Gastrocnemius medialis (tissue), 4 donors: Measurements from ENCODE around the gene CMTR2. TPM values are rescaled to one million over a fixed set of nuclear protein-coding genes. Genes with fewer than 3 reads are reported as not detected.

Experiments used
- ATAC-seq, 2 donors: fragments of 150-250 bp; one replicate each; pipeline ENCODE4 v1.9.1; 2016
- DNase-seq, 2 donors: peaks; one replicate each; pipeline ENCODE4 v3.0.0-alpha.2; 2019
- H3K27ac ChIP-seq, 4 donors: fragments of 200-600 bp; sonication (generic); 1 replicate in 1 of 4; 2 replicates in 3 of 4; pipeline ENCODE4 v1.5.1; 2016 to 2018; ENCODE audit warnings: mild to moderate bottlenecking in 2 of 4, moderate library complexity in 1 of 4
- H3K27me3 ChIP-seq, 3 donors: fragments of 200-600 bp; sonication (generic) in 2 of 3; 1 replicate in 1 of 3; 2 replicates in 2 of 3; pipeline versions ENCODE4 v1.5.1 to v1.6.0; 2016 to 2019; ENCODE audit warnings: mild to moderate bottlenecking in 1 of 3, moderate library complexity in 1 of 3
- H3K36me3 ChIP-seq, 2 donors: fragments of 200-600 bp; sonication (generic) in 1 of 2; one replicate each; pipeline ENCODE4 v1.5.1; 2017 to 2018
- H3K4me1 ChIP-seq, 2 donors: fragments of 200-600 bp; sonication (generic) in 1 of 2; one replicate each; pipeline ENCODE4 v1.5.1; 2016 to 2017; ENCODE audit warnings: mild to moderate bottlenecking in 2 of 2
- H3K4me3 ChIP-seq, 4 donors: fragments of 200-600 bp; sonication (generic) in 3 of 4; 1 replicate in 1 of 4; 2 replicates in 3 of 4; pipeline ENCODE4 v1.5.1; 2016 to 2019; ENCODE audit warnings: mild to moderate bottlenecking in 2 of 4
- H3K9me3 ChIP-seq, 3 donors: fragments of 200-600 bp; sonication (generic) in 2 of 3; 1 replicate in 1 of 3; 2 replicates in 2 of 3; pipeline ENCODE4 v1.5.1; 2016 to 2019
- POLR2A ChIP-seq, 2 donors: fragments of 450-650 bp; IDR thresholded peaks; one replicate each; pipeline ENCODE4 v1.6.1; 2017; ENCODE audit warnings: antibody characterized with exemption in 2 of 2, mild to moderate bottlenecking in 2 of 2, moderate library complexity in 2 of 2
- in situ Hi-C, 4 donors: fragments of 200-750 bp; cut with MboI; loops; one replicate each; pipeline versions ENCODE4 v1.15.0 to v1.8.0; 2017; ENCODE audit warnings: low sequenced_read_pairs in 4 of 4
- intact Hi-C: fragments of 100-400 bp; cut with DNase I; formaldehyde crosslinking; loops from one replicate; pipeline ENCODE4 v1.15.1; 2023; ENCODE audit warnings: low total_unique reads
- total RNA-seq, 4 donors: library from RNA; depleted of rRNA; stranded (reverse); fragments of >200 nt; gene quantifications; one replicate each; pipeline versions ENCODE4 v1.1.0 to v1.2.3, GENCODE V29; 2016
- TF ChIP-seq, protein P1 (sequence below), 5 experiments: fragments of 450-650 bp in 3 of 5; fragments of 200-600 bp in 2 of 5; sonication (generic) in 2 of 5; IDR thresholded peaks in 4 of 5; conservative IDR thresholded peaks in 1 of 5; 1 replicate in 4 of 5; 2 replicates in 1 of 5; pipeline ENCODE4 v1.5.1; 2016 to 2019; ENCODE audit warnings: antibody characterized with exemption in 5 of 5, mild to moderate bottlenecking in 3 of 5, moderate library complexity in 3 of 5

The CMTR2 gene
- total RNA-seq, 4 donors from 2014 or later: 11.2 to 18.0 (median 12.3) TPM

- in situ Hi-C loops: no loop called here
- intact Hi-C loops: no loop called here
- H3K27me3 ChIP-seq: no peaks in the 10 kb centered on the region
- no peaks in the 10 kb centered on the region for H3K4me1 ChIP-seq
- no peak for DNase-seq
- ATAC-seq: no peak
- H3K9me3 ChIP-seq: no peaks in the 10 kb centered on the region
- H3K4me3 ChIP-seq: no peak overlapping the region
- no peaks in the 10 kb centered on the region for H3K36me3 ChIP-seq
- TF ChIP-seq, protein P1, sequence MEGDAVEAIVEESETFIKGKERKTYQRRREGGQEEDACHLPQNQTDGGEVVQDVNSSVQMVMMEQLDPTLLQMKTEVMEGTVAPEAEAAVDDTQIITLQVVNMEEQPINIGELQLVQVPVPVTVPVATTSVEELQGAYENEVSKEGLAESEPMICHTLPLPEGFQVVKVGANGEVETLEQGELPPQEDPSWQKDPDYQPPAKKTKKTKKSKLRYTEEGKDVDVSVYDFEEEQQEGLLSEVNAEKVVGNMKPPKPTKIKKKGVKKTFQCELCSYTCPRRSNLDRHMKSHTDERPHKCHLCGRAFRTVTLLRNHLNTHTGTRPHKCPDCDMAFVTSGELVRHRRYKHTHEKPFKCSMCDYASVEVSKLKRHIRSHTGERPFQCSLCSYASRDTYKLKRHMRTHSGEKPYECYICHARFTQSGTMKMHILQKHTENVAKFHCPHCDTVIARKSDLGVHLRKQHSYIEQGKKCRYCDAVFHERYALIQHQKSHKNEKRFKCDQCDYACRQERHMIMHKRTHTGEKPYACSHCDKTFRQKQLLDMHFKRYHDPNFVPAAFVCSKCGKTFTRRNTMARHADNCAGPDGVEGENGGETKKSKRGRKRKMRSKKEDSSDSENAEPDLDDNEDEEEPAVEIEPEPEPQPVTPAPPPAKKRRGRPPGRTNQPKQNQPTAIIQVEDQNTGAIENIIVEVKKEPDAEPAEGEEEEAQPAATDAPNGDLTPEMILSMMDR (IDR thresholded peaks at IDR 0.05 in 4 of 5, conservative IDR thresholded peaks at IDR 0.05 in 1 of 5): no peak
- no peak for TF ChIP-seq POLR2A (IDR thresholded peaks at IDR 0.05)
- no peak overlapping the region for H3K27ac ChIP-seq
Measured at GRCh38 chr16:71246309-71246708, 42.9 kb downstream of the CMTR2 start.

GRCh38 chr16:71244521-71244920 lies 44.7 kb downstream of the CMTR2 start:
- no peaks in the 10 kb centered on the region for H3K4me1 ChIP-seq
- TF ChIP-seq POLR2A (IDR thresholded peaks at IDR 0.05): no peak
- TF ChIP-seq, protein P1 (IDR thresholded peaks at IDR 0.05 in 4 of 5, conservative IDR thresholded peaks at IDR 0.05 in 1 of 5): no peak
- ATAC-seq (no peak), DNase-seq (no peak)
- no peak overlapping the region for H3K4me3 ChIP-seq
- intact Hi-C loops: no loop called here
- no peaks in the 10 kb centered on the region for H3K36me3 ChIP-seq
- in situ Hi-C loops: no loop called here
- no peaks in the 10 kb centered on the region for H3K27me3 ChIP-seq
- H3K9me3 ChIP-seq: no peaks in the 10 kb centered on the region
- no peak overlapping the region for H3K27ac ChIP-seq

DNA sequence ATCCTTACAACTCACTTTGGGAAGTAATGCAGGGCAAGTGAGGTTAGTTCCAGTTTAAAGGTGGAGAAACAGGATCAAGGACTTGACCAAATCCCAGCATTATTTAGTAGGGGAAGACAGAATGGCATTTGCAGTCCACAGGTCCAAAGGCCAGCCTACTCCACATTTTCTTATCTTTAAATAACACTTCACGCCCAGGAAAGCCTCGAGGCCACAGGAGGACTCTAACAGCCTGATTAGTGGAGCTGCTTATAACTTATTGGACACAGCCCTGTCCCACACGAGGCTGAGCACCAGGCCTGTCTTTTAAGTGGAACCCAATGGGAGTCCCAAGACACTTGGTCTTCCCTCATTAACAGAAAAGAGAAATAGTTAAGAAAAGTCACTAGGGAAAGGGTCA lies 46.6 kb downstream of the CMTR2 start:
- intact Hi-C loops: no loop called here
- no peaks in the 10 kb centered on the region for H3K27me3 ChIP-seq
- TF ChIP-seq POLR2A (IDR thresholded peaks at IDR 0.05): no peak
- TF ChIP-seq, protein P1 (IDR thresholded peaks at IDR 0.05 in 4 of 5, conservative IDR thresholded peaks at IDR 0.05 in 1 of 5): no peak
- no peaks in the 10 kb centered on the region for H3K4me1 ChIP-seq
- no peak overlapping the region for H3K4me3 ChIP-seq
- no peak for ATAC-seq
- H3K27ac ChIP-seq: no peak overlapping the region
- H3K9me3 ChIP-seq: no peaks in the 10 kb centered on the region
- no peaks in the 10 kb centered on the region for H3K36me3 ChIP-seq
- DNase-seq: no peak
- in situ Hi-C loops: no loop called here

- Histone ChIP-seq H3K9me3 (no peaks in the 10 kb centered on the region), H3K27me3 (no peaks in the 10 kb centered on the region), H3K4me3 (no peak overlapping the region), H3K27ac (no peak overlapping the region), H3K36me3 (no peaks in the 10 kb centered on the region), H3K4me1 (no peaks in the 10 kb centered on the region)
- ATAC-seq (no peak), DNase-seq (no peak)
- intact Hi-C loops: no loop called here
- TF ChIP-seq, protein P1 (IDR thresholded peaks at IDR 0.05 in 4 of 5, conservative IDR thresholded peaks at IDR 0.05 in 1 of 5): no peak
- TF ChIP-seq POLR2A (IDR thresholded peaks at IDR 0.05): no peak
- in situ Hi-C loops: no loop called here
Measured at GRCh38 chr16:71242036-71242435, 47.2 kb downstream of the CMTR2 start.

Other genes with a start within 250 kb of the CMTR2 start
- under 1 TPM in 1 of 4 donors, not detected in 3; 0.12 TPM for gene HYDIN, start 58.7 kb downstream of the CMTR2 start, total RNA-seq
- gene CALB2, start 69.3 kb upstream of the CMTR2 start, total RNA-seq: 1 to 10 TPM in 1 of 4 donors, under 1 TPM in 2, not detected in 1; 0.23 to 3.2 (median 0.31) TPM
- not detected for gene TLE7, start 152.7 kb upstream of the CMTR2 start, total RNA-seq
- 1 to 10 TPM; 3.6 to 5.6 (median 4.7) TPM for gene ZNF23, start 172.8 kb upstream of the CMTR2 start, total RNA-seq
- 1 to 10 TPM in 3 of 4 donors, under 1 TPM in 1; 0.65 to 3.3 (median 1.5) TPM for gene ZNF19, start 199.9 kb upstream of the CMTR2 start, total RNA-seq
- not detected for gene CHST4, start 237.0 kb upstream of the CMTR2 start, total RNA-seq